GM19023 (cell line): ENCODE measurements around the gene BCAP31.
"Not testable (repeated sequence)": the region's sequence is repeated elsewhere in the genome, so short reads cannot be mapped to it uniquely, and the experiment has no call there.

ENCODE experiments used
- ATAC-seq: cut with Tn5 transposase; IDR thresholded peaks from one replicate; pipeline ENCODE4 v1.9.1; 2021; ENCODE audit warnings: mild to moderate bottlenecking, moderate library complexity; ENCODE audit not compliant: unreplicated experiment

Gene BCAP31

DNA sequence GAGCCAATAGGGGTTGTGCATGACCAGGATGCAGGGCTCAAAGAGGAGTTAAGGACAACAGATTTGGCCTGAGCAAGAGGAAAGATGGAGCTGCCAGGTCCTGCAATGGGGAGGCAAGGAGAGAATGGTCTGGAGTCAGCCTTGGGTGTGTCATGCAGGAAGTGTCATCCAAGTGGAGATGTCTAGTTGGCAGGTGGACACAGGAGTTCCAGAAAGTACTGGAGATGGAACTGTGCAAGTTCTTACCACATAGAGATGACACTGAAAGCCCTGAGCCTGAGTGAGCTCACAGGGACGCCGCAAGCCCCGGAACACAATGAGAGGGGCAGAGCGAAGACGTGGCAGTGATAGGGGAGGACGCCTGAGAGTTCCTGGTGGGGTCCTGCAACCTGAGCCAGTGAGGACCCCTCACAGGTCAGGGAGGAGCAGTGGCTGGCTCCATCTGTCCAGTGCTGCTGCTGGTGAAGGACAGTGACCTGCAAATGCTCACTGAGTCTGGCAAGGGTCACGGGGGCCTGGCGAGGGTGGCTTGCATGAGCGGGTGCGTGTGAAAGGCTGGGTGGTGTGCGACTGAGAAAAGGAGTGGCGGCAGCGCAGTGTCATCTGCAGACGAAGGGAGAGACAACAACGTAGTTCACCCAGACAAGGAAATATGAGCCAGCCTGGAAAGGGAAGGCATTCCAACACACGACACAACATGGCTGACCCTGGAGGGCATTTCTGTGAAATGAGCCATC lies 27.0 kb downstream of the BCAP31 start:
- not testable (repeated sequence) for ATAC-seq

DNA sequence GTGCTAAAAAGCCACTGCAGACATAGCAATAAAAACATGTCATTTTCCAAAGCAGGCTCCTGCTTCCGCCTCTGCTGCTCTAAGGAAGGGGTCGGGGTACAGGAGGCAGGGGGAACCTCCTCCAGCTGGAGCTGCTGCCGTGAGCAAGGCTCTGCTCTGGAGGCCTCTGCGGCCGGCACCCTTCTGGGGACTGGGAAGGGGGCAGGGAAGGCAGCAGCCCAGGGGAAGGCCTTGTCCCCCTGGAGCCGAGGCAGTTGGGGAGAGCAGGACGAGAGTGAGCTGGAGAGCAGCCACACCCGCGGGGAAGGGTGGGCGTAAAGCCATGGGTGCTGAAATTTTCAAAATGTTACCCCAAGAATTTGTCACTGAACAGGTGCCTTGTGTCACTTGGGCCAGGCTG lies 27.6 kb downstream of the BCAP31 start:
- not testable (repeated sequence) for ATAC-seq

DNA sequence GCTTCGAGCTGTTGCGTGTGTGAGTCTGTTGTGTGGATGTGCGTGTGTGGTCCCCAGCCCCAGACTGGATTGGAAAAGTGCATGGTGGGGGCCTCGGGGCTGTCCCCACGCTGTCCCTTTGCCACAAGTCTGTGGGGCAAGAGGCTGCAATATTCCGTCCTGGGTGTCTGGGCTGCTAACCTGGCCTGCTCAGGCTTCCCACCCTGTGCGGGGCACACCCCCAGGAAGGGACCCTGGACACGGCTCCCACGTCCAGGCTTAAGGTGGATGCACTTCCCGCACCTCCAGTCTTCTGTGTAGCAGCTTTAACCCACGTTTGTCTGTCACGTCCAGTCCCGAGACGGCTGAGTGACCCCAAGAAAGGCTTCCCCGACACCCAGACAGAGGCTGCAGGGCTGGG lies 28.1 kb downstream of the BCAP31 start:
- ATAC-seq = no peak

DNA sequence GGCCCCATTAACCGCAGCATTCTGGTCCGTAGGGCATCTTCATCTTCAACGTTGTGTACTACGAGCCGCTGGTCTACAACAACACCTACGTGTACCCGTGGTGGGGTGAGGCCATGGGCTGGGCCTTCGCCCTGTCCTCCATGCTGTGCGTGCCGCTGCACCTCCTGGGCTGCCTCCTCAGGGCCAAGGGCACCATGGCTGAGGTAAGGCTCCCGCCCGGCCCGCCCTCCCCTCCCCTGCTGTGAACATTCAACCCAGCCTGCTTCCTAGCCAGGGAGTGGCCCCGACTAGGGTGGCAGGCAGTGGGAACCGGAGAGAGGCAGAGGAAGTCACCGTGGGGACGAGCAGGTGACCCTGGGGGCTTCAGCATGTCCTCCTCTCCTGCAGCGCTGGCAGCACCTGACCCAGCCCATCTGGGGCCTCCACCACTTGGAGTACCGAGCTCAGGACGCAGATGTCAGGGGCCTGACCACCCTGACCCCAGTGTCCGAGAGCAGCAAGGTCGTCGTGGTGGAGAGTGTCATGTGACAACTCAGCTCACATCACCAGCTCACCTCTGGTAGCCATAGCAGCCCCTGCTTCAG lies 29.4 kb downstream of the BCAP31 start:
- no peak for ATAC-seq

DNA sequence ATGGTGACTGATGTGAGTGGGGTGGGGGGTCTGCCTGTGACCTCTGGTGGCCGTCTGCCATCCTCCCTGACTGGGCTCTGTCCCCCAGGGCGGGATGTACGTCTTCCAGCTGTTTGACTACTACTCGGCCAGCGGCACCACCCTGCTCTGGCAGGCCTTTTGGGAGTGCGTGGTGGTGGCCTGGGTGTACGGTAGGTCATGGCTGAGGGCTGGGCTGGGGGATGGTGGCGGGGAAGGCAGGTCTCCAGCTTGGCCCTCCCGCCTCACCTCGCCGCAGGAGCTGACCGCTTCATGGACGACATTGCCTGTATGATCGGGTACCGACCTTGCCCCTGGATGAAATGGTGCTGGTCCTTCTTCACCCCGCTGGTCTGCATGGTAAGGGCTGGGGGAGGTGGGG lies 29.9 kb downstream of the BCAP31 start:
- ATAC-seq = not testable (repeated sequence)

DNA sequence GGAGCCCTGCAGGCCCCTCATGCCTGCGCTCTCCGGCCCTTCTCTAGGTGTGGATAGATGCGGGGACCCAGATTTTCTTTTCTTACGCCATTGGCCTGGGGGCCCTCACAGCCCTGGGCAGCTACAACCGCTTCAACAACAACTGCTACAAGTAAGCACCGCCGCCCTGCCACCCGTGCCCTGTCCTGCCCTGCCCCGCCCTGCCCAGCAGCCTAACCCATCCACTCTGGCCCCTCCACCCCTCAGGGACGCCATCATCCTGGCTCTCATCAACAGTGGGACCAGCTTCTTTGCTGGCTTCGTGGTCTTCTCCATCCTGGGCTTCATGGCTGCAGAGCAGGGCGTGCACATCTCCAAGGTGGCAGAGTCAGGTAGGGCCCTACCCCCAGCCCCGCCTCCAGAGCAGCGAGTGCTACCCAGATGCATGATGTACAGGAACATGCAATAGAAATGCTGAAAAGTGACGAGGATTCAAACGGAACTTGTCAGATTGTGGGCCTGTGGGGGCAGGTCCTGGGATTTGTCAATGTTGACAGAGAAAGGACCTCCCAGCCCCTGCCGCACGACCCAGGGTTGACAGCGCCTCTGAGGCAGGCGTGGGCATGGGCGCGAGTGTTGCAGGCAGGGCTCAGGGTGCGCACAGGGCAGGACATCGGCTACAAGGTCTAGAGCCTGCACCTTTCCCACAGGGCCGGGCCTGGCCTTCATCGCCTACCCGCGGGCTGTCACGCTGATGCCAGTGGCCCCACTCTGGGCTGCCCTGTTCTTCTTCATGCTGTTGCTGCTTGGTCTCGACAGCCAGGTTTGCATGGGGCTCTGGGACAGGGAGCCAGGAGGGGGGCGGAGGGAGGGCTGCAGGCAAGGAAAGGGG lies 30.7 kb downstream of the BCAP31 start:
- ATAC-seq = no peak

DNA sequence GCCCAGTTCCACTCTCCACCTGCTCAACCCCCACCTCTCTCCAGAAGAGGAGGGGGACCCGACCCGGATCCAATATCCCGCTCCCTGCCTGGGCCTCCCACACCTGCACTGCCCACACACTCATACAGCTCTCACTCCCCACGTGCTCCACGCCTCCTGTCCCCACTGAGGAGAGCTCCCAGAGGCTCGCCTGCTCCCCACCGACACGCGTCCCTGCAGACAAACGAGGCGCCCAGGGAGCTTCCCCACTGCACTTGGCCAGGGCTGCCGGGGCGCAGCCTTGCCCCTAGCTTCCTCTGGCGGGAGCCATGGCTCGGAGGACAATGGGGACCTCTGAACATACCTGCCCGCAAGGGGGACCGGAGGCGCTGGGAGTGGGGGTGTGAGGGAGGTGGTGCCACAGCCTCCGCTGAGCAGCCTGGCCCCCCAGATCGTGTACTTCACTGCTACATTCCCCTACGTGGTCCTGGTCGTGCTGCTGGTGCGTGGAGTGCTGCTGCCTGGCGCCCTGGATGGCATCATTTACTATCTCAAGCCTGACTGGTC lies 31.5 kb downstream of the BCAP31 start:
- ATAC-seq = no peak

- no peak for ATAC-seq
These were observed 32.2 kb downstream of the BCAP31 start for GRCh38 chrX:153692003-153692402.

DNA sequence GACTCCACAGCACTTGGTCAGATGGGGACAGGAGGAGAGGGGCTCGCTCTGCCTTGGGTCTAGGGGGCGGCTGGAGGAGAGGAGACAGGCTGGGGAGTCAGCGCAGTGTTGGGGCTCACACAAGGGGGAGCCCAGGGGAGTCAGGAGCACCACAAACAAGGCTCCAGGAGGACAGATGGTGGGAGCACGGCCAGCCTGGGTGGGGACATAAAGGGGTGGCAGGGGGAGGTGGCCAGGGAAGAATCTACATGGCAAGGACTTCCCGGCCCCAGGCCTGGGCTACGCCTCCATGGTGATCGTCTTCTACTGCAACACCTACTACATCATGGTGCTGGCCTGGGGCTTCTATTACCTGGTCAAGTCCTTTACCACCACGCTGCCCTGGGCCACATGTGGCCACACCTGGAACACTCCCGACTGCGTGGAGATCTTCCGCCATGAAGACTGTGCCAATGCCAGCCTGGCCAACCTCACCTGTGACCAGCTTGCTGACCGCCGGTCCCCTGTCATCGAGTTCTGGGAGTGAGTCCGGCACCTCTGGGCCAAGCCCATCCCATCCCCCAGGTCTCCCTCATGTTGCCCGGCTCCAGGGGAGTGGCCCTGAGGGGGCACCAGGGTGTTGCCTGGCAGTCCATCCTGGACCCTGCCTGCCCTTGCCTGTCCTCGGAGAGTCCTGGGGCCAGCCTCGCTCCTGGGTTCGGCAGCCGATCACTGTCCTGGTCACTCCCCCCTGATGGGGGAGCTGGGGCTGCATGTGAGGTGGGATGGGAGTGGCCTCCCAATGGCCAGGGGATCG lies 33.0 kb downstream of the BCAP31 start:
- ATAC-seq = not testable (repeated sequence)

- ATAC-seq = no peak
These were observed 33.7 kb downstream of the BCAP31 start for GRCh38 chrX:153690466-153690865.

- no peak for ATAC-seq
These were observed 34.3 kb downstream of the BCAP31 start for GRCh38 chrX:153689654-153690465.

DNA sequence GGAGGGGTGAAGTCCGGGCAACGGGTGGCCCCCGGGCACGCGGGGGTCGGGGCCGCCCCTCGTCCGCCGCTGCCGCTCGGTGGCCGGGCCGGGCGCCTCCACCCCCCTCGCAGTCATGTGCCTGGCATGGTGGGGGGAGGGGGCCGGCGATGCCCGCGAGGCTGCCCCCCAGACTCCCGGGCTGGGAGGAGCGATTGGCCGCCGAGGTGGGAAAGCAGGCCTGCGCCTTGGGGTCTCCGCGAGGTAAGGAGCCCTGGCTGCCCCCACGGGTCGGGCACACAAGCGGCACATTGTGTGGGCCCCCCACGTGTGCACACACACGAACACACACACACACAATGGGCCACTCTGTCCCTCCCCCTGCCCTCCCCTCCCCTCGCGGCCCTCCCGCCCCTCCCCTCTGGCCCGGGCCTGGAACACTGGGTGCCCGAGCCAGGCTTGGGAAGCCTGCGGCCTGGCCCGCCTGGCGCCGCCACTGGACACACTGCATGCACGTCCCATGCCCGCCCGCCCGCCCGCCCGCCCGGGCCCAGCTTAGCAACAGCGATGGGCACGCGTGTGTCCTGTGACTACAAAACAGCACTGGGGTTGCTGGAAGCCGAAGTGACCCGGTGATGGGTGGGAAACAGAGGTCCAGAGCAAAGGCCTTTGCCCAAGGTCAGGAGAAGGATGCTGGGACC lies 35.1 kb downstream of the BCAP31 start:
- ATAC-seq = no peak

DNA sequence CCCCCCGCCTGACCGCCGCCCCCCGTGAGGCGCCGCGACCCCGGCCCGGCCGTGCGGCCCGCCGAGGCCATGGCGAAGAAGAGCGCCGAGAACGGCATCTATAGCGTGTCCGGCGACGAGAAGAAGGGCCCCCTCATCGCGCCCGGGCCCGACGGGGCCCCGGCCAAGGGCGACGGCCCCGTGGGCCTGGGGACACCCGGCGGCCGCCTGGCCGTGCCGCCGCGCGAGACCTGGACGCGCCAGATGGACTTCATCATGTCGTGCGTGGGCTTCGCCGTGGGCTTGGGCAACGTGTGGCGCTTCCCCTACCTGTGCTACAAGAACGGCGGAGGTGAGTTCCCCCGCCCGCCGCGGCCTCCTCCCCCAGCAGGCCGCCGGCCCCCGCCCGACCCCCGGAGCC lies 35.7 kb downstream of the BCAP31 start:
- ATAC-seq = no peak

GRCh38 chrX:153688071-153688470 lies 36.1 kb downstream of the BCAP31 start:
- no peak for ATAC-seq

- no peak for ATAC-seq
These were observed 36.8 kb downstream of the BCAP31 start, which contains the start of gene SLC6A8 for GRCh38 chrX:153687121-153688039. Gene SLC6A8, plus strand, starts transcription at chrX:153687926. Its CDS starts 649 bp downstream, at chrX:153688575.

DNA sequence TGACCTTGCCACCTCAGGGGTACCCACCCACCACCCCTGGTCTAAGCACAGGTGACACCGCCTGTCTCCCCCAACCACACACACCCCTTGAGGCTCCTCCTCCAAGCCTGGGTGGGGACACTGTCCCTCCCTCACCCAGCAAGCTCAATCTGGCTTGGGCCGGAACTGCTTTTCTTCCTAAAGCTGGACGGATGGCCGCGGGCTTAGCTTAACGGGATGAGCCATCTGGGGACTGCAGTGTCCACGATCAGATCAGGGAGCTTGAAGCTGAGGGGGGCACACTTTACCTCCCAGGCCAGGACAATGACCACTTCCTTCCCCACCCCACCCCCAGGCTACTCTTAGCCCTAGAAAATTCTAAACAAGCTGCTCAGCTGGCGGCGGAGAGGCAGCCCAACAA lies 37.5 kb downstream of the BCAP31 start:
- no peak for ATAC-seq

DNA sequence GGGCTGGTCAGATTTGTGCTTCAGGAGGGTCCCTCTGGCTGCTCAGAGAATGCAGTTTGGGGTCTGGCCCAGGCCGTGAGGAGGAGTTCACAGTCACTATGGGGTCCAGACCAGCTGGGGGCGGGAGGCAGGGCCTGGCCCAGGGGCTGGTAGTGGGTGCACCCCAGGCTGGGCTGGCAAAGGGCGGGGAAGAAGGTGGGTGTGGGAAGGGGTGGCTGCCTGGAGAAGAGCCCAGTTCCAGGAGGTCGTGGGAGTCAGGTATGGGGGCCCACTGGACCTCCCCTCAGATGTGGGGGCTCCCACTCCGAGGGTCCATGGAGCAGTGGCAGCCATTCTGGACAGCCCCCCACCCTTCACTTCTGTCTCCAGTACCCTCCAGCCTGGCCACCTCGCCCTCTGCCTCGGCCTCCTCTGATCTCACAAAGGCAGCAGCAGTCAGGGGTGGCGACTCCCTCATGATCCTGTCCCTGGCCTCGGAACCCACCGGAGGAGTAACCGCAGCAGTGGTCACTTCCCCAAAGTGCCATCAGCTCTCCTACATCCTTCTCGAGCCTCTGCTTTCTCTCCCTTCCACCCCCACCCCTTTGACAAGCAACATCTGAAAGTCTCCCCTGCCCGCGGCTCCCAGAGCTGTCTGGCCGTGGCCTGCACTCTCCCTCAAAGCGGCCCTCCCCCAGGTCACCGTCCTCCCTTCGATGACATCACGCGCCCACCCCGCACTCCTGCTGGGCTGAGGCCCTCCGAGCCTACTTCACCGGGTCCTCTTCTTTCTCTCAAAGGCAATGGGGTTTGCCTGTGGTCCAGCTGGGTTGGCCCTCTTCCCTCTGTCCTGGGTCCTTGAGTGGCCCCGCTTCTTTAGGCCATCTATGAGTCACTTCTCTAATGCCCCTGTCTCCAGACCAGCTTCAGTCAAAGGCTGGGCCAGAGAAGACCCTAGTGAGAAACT lies 38.2 kb downstream of the BCAP31 start:
- no peak for ATAC-seq
